Cerebellar nuclear complex (tissue), 1 donor: ENCODE measurements around the gene AAR2.

ENCODE experiments used
- DNase-seq, 2 experiments: peaks; one replicate each; lab custom pipeline; 2025; lab: John Stamatoyannopoulos, UW

AAR2 gene, protein sequence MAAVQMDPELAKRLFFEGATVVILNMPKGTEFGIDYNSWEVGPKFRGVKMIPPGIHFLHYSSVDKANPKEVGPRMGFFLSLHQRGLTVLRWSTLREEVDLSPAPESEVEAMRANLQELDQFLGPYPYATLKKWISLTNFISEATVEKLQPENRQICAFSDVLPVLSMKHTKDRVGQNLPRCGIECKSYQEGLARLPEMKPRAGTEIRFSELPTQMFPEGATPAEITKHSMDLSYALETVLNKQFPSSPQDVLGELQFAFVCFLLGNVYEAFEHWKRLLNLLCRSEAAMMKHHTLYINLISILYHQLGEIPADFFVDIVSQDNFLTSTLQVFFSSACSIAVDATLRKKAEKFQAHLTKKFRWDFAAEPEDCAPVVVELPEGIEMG

DNA sequence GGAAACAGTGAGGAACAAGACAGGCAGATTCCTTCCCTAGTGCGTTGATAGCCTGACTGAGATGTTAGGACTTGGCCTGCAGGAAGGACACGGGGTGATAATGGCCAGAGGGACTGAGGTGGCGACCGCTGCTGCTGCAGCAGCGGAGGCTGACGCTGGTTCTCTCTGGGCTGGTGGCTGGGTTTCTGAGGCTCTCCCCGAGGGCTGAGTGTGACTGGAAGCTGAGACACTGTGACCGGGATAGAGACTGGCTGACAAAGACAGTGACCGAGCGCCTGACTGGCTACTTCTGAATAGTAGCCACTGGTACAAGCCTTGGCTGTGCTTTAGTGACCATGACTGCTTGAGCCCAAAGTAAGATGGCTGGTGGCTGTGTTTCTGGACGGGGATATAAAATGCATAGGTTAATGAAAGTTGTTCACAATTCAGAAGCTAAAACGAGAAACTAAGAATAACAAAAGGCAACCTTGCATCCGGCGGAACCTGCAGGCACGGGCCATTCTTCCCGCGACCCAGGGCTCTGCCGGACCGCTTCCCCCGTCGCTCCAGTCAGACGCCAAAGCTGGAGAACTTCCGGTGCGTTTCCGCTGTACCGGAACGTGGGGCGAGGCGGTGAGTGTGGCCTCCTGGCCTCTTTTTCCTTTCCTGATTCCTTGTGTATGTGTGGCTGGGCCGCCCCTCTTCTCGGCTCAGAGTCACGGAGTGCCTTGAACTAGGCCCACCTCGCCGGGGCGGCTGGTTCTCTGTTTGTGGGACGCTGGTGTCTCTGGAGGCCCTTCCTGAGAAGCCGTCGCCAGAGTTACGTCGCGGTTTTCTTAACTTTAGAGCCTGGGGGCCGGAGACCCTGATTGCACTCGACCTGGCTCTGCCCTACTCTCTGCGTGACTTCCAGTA, at the start of gene AAR2:
AAR2 (plus strand) TSS at position 587 of the 894 bp plus-strand sequence. CDS start 3,391 bp downstream, outside the sequence.
- peak in 1 of 2 experiments; percentile 23 for DNase-seq

GRCh38 chr20:36193977-36194712, 42.1 kb upstream of the AAR2 start:
- no peak for DNase-seq

DNA sequence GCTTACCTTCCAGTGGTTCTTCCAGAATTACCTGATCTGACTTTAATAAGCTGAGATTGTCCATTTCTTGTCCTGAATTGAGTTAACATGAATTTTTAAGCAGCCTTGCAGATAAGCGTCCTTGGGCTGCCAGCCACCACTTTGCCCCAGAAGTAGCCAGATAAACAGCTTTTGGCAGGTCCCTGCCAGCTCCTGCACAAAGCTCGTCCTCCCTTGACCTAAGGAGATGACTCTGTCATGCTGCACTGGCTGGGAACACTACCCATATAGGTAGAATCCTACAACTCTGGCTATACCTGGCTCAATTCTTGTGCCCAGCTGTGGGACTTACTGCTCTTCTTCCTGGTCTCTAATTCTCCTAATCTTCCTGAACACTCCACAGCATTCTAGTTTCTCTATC, 39.6 kb upstream of the AAR2 start:
- no peak for DNase-seq

DNA sequence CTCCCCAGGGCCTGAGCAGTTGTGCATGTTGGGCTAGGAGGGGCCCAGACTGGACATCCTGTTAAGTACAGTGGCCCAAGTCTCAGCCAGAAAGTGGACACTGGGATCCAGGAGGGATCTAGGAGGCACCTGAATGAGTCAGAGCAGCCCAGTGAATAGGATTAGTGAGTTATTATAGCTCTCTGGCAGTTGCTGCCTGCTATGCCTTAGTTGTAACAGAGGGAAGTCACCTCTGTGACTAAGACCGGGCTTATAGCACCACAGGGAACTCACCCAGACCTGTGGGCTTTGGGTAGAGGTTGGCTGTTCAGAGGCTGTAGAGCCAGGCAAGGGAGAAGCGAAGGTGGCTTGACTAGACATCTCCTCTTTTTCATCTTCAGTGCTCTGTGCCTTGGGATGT, 39.0 kb upstream of the AAR2 start:
- no peak for DNase-seq

- peak in 1 of 2 experiments; percentile 41 for DNase-seq
These were observed 36.7 kb upstream of the AAR2 start for GRCh38 chr20:36199345-36200257.

GRCh38 chr20:36200451-36200850, 35.8 kb upstream of the AAR2 start:
- no peak for DNase-seq

GRCh38 chr20:36201198-36201597, 35.1 kb upstream of the AAR2 start:
- no peak for DNase-seq

- peak in 1 of 2 experiments; percentile 7 for DNase-seq
These were observed 33.4 kb upstream of the AAR2 start for GRCh38 chr20:36202891-36203338.

- DNase-seq = no peak
These were observed 32.4 kb upstream of the AAR2 start for GRCh38 chr20:36203861-36204260.

DNA sequence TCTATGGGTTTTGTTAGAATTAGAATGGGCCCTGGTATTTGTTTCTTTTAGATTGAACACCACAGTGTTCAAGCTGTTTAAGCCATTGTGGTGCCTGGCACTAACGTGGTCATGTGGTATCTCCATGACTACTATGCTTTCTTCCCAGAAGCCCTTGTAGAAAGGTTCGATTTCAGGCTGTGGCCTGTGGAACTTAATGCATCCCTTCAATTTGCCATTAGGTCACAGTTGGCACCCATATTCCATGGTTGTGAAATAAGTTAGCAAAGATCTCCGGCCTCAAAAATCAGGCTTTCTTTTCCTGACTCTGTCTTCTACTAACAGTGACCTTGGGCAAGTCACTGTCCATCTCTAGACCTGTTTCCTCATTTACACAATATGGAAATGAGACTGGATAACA, 31.3 kb upstream of the AAR2 start:
- DNase-seq = no peak

GRCh38 chr20:36206068-36206467, 30.2 kb upstream of the AAR2 start:
- DNase-seq = no peak

- DNase-seq = no peak
These were observed 29.6 kb upstream of the AAR2 start for GRCh38 chr20:36206641-36207040.

GRCh38 chr20:36207602-36208001, 28.7 kb upstream of the AAR2 start:
- DNase-seq = no peak

- DNase-seq = no peak
These were observed 28.0 kb upstream of the AAR2 start for GRCh38 chr20:36208257-36208656.

GRCh38 chr20:36210436-36211021, 25.7 kb upstream of the AAR2 start:
- DNase-seq = no peak

GRCh38 chr20:36213362-36213761, 22.9 kb upstream of the AAR2 start:
- no peak for DNase-seq

DNA sequence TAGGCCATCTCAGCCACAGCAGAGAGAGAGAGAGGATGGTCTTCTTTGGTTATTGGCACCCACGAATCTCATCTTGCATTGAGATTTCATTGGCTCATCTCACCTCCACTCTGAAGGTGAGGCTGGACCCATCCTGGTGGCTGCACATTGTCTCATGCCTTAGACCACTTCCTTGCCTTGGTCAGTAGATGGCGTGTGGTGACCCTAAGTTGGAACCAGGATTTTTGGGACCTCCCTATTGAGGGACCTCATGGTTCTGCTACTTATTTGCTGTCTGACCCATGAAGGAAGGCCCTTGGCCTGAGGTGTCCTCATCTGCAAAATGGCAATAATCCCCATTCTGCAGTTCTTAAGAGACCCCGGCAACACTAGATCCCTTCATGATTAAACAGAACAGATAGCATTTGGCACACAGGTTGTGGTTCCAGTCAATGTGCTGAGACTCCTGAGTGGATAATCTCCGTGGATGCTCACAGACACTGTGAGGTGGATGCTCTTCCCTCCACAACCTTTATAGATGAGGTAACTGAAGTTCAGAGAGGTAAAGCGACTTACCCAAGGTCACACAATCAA, 21.5 kb upstream of the AAR2 start:
- no peak for DNase-seq

GRCh38 chr20:36215778-36216177, 20.5 kb upstream of the AAR2 start:
- no peak for DNase-seq

- DNase-seq = no peak
These were observed 19.8 kb upstream of the AAR2 start for GRCh38 chr20:36216314-36217025.

GRCh38 chr20:36217226-36217625, 19.1 kb upstream of the AAR2 start:
- DNase-seq = no peak
